Esophagus squamous epithelium (tissue), 5 donors: ENCODE measurements around the gene IL22. TPM values are rescaled to one million over a fixed set of nuclear protein-coding genes. Genes with fewer than 3 reads are reported as not detected.
"Not testable (repeated sequence)": the region's sequence is repeated elsewhere in the genome, so short reads cannot be mapped to it uniquely, and the experiment has no call there.

Experiments used
- DNase-seq: peaks from one replicate; lab custom pipeline; 2025; lab: John Stamatoyannopoulos, UW
- H3K27ac ChIP-seq, 4 donors: fragments of 200-600 bp; sonication (generic); one replicate each; pipeline ENCODE4 v1.5.1; 2016 to 2019; ENCODE audit warnings: mild to moderate bottlenecking in 1 of 4
- H3K27me3 ChIP-seq, 4 donors: fragments of 200-600 bp; sonication (generic); 1 replicate in 3 of 4; 2 replicates in 1 of 4; pipeline versions ENCODE4 v1.5.1 to v1.6.0; 2017 to 2021; ENCODE audit warnings: antibody characterized with exemption in 1 of 4
- H3K36me3 ChIP-seq, 3 donors: fragments of 200-600 bp; sonication (generic); one replicate each; pipeline ENCODE4 v1.5.1; 2016 to 2019
- H3K4me1 ChIP-seq, 3 donors: fragments of 200-600 bp; sonication (generic); one replicate each; pipeline ENCODE4 v1.5.1; 2017 to 2019
- H3K4me3 ChIP-seq, 4 donors: fragments of 200-600 bp; sonication (generic); 1 replicate in 3 of 4; 2 replicates in 1 of 4; pipeline ENCODE4 v1.5.1; 2016 to 2019; ENCODE audit warnings: mild to moderate bottlenecking in 2 of 4, moderate library complexity in 1 of 4
- H3K9me3 ChIP-seq, 3 donors: fragments of 200-600 bp; sonication (generic); one replicate each; pipeline ENCODE4 v1.5.1; 2016 to 2019
- CTCF ChIP-seq, 6 experiments: fragments of 450-650 bp in 4 of 6; fragments of 200-600 bp in 2 of 6; sonication (generic) in 2 of 6; IDR thresholded peaks; one replicate each; pipeline ENCODE4 v1.5.1; 2016 to 2019; ENCODE audit warnings: antibody characterized with exemption in 6 of 6, mild to moderate bottlenecking in 4 of 6, moderate library complexity in 4 of 6
- POLR2A ChIP-seq, 4 donors: fragments of 450-650 bp; IDR thresholded peaks; one replicate each; pipeline ENCODE4 v1.6.1; 2017; ENCODE audit warnings: antibody characterized with exemption in 4 of 4, mild to moderate bottlenecking in 4 of 4, moderate library complexity in 3 of 4
- WGBS, 2 donors: methylation state at CpG; one replicate each; pipeline ENCODE4 v1.1.5; 2018; 5-methylcytosine and 5-hydroxymethylcytosine counted together
- intact Hi-C: fragments of 100-400 bp; cut with DNase I; formaldehyde crosslinking; loops from one replicate; pipeline ENCODE4 v1.15.0; 2022
- total RNA-seq, 4 donors: library from RNA; depleted of rRNA; stranded (reverse); fragments of >200 nt; gene quantifications; one replicate each; pipeline ENCODE4 v1.1.0, GENCODE V29; 2016
- donor health status: DM: yes; HTN: yes; CAD: no.

Gene IL22
- total RNA-seq, 4 donors from 2014 or later = 0.35 TPM; not detected in 3

- Histone ChIP-seq H3K27me3 (no peaks in the 10 kb centered on the region), H3K27ac (no peak overlapping the region)
Observed at GRCh38 chr12:68224613-68225285, 28.7 kb downstream of the IL22 start.

GRCh38 chr12:68223067-68223747 is 30.2 kb downstream of the IL22 start:
- Histone ChIP-seq H3K9me3 (no peaks in the 10 kb centered on the region), H3K4me3 (no peak overlapping the region), H3K27me3 (peaks cover 0 to 8% (median 0%) of the 10 kb centered on the region in 4 donors), H3K4me1 (peaks cover 0 to 13% (median 0%) of the 10 kb centered on the region in 3 donors), H3K36me3 (no peaks in the 10 kb centered on the region), H3K27ac (no peak overlapping the region)
- intact Hi-C loops = loop anchor here (5.0 kb wide), 1 partner anchor 94 kb away; no protein-coding TSS in a partner anchor
- no peak for DNase-seq
- peak; percentile 45 to 88 (median 80) for TF ChIP-seq CTCF (IDR thresholded peaks at IDR 0.05)
- TF ChIP-seq POLR2A (IDR thresholded peaks at IDR 0.05) = no peak
- WGBS, 2 donors = 0 to 2% methylated on average over 12 of the region's 12 CpGs

More at GRCh38 chr12:68224613-68225285, 28.7 kb downstream of the IL22 start:
- TF ChIP-seq CTCF (IDR thresholded peaks at IDR 0.05) (no peak), POLR2A (IDR thresholded peaks at IDR 0.05) (no peak)
- Histone ChIP-seq H3K4me3 (no peak overlapping the region), H3K36me3 (no peaks in the 10 kb centered on the region), H3K9me3 (no peaks in the 10 kb centered on the region), H3K4me1 (peaks cover 0 to 13% (median 0%) of the 10 kb centered on the region in 3 donors)
- intact Hi-C loops = loop anchor here (5.0 kb wide), 1 partner anchor 93 kb away; no protein-coding TSS in a partner anchor
- WGBS, 2 donors = 36 to 45% methylated on average over 3 of the region's 3 CpGs
- no peak for DNase-seq

- Histone ChIP-seq H3K4me1 (peaks cover 0 to 13% (median 0%) of the 10 kb centered on the region in 3 donors), H3K36me3 (no peaks in the 10 kb centered on the region), H3K27ac (no peak overlapping the region), H3K27me3 (peaks cover 0 to 17% (median 0%) of the 10 kb centered on the region in 4 donors), H3K9me3 (no peaks in the 10 kb centered on the region), H3K4me3 (no peak overlapping the region)
- intact Hi-C loops = loop anchor here (5.0 kb wide), 1 partner anchor 95 kb away; no protein-coding TSS in a partner anchor
- 33 to 41% methylated on average over 6 of the region's 6 CpGs for WGBS, 2 donors
- TF ChIP-seq POLR2A (IDR thresholded peaks at IDR 0.05) = no peak
- no peak for TF ChIP-seq CTCF (IDR thresholded peaks at IDR 0.05)
- DNase-seq = no peak
Observed at GRCh38 chr12:68222326-68222725, 31.1 kb downstream of the IL22 start.

GRCh38 chr12:68221497-68221896 is 31.9 kb downstream of the IL22 start:
- Histone ChIP-seq H3K36me3 (no peaks in the 10 kb centered on the region), H3K27me3 (peaks cover 0 to 23% (median 0%) of the 10 kb centered on the region in 4 donors), H3K4me3 (no peak overlapping the region), H3K27ac (no peak overlapping the region), H3K9me3 (no peaks in the 10 kb centered on the region), H3K4me1 (peaks cover 0 to 13% (median 0%) of the 10 kb centered on the region in 3 donors)
- DNase-seq = no peak
- 75 to 96% methylated on average over 1 of the region's 1 CpG for WGBS, 2 donors
- intact Hi-C loops = loop anchor here (5.0 kb wide), 1 partner anchor 96 kb away; no protein-coding TSS in a partner anchor
- no peak for TF ChIP-seq CTCF (IDR thresholded peaks at IDR 0.05)
- no peak for TF ChIP-seq POLR2A (IDR thresholded peaks at IDR 0.05)

- H3K4me3 ChIP-seq = no peak overlapping the region
- H3K4me1 ChIP-seq = no peaks in the 10 kb centered on the region
- no peak for TF ChIP-seq POLR2A (IDR thresholded peaks at IDR 0.05)
- no peak for TF ChIP-seq CTCF (IDR thresholded peaks at IDR 0.05)
- no peaks in the 10 kb centered on the region for H3K36me3 ChIP-seq
- WGBS, 2 donors = 65 to 80% methylated on average over 2 of the region's 2 CpGs
- H3K9me3 ChIP-seq = no peaks in the 10 kb centered on the region
- H3K27me3 ChIP-seq = peaks cover 0 to 35% (median 0%) of the 10 kb centered on the region in 4 donors
- no peak overlapping the region for H3K27ac ChIP-seq
- intact Hi-C loops = no loop called here
- DNase-seq = no peak
Observed at GRCh38 chr12:68210875-68211274, 42.5 kb downstream of the IL22 start.

- H3K27ac ChIP-seq, H3K9me3 ChIP-seq, H3K4me1 ChIP-seq, H3K4me3 ChIP-seq, intact Hi-C loops, DNase-seq, H3K36me3 ChIP-seq: not testable (repeated sequence)
- H3K27me3 ChIP-seq = peaks cover 0 to 20% (median 0%) of the 10 kb centered on the region in 4 donors
- WGBS, 2 donors = 55 to 68% methylated on average over 11 to 12 of the region's 12 CpGs
Observed at GRCh38 chr12:68209048-68209728, 44.2 kb downstream of the IL22 start.
